Smooth muscle cell of the brain vasculature (primary cell): Measurements from ENCODE around the gene REEP6.
"Not testable (repeated sequence)": the region's sequence is repeated elsewhere in the genome, so short reads cannot be mapped to it uniquely, and the experiment has no call there.

Source experiments
- DNase-seq: peaks from one replicate; pipeline ENCODE4 v3.0.0-alpha.2; 2012; ENCODE audit warnings: low read depth, low spot score

Gene REEP6

GRCh38 chr19:1522838-1523237 is 31.9 kb downstream of the REEP6 start:
- no peak for DNase-seq

GRCh38 chr19:1523412-1524286 is 32.7 kb downstream of the REEP6 start, which contains the start of gene PLK5:
Gene PLK5, plus strand, starts transcription at chr19:1524077. Its CDS starts 2,920 bp downstream, at chr19:1526997.
- DNase-seq: no peak

GRCh38 chr19:1524287-1524971 is 33.4 kb downstream of the REEP6 start:
- no peak for DNase-seq

- DNase-seq: no peak
Observed at GRCh38 chr19:1524972-1525325, 34.0 kb downstream of the REEP6 start.

DNA sequence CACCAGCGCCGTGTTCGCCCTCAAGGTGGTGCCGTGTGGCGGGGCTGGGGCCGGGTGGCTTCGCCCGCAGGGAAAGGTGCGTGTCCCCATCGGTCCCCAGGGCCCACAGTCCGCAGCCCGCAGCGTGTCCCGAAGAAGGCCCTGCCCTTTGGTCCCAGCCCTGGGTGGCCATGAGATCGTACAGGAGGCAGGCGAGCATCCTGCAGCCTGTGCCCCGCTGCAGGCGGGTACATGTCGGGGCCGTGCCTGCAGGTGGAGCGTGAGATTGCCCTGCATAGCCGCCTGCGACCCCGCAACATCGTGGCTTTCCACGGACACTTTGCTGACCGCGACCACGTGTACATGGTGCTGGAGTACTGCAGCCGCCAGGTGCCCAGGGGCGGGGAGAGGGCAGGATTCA is 34.4 kb downstream of the REEP6 start:
- DNase-seq: no peak

DNA sequence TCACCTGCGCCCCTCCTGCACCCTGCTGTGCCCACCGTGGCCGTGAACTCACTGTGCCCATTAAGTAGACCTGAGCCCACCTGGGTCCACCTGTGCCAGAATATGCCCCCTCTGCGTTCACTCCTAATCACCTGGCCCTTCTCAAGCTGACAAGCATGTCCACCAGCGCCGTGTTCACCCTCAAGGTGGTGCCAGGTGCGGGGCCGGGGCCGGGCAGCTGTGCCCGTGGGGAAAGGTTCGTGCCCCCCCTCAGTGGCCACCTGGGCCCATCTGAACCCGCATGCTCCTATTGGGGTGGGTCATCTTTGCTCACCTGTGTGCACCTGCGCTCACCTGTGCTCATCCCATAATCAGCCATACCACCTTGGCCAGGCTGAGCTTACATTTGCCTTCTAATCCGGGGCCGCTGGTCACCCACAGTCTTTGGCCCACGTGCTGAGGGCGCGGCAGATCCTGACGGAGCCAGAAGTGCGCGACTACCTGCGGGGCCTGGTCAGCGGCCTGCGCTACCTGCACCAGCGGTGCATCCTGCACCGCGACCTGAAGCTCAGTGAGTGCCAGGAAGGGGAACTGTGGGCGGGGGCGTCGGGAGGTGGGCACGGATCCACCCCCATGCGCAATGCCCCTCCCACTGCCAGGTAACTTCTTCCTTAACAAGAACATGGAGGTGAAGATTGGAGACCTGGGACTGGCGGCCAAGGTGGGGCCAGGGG is 35.2 kb downstream of the REEP6 start:
- no peak for DNase-seq

- DNase-seq: no peak
Observed at GRCh38 chr19:1526979-1527649, 36.1 kb downstream of the REEP6 start.

DNA sequence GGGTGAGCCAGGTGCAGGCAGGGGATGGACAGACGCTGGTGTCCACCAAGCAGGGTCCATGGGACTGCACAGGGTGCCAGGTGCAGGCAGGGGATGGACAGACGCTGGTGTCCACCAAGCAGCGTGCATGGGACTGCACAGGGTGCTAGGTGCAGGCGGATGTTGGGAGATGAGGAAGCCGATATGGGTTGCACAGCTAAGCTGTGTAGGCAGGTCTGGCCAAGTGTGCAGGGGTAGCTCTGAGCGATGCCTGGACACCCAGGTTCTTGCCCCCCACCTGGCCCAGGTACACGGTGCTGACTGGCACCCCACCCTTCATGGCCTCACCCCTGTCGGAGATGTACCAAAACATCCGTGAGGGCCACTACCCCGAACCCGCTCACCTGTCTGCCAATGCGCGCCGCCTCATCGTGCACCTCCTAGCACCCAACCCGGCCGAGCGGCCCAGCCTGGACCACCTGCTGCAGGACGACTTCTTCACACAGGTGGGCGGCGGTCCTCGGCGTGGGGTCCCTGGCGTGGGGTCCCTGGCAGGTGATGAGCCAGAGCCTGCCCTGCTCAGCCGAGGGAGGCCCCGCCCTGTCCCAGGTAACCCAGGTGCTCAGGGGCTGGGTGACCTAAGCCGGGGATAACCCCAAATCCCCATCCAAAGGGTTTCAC is 36.8 kb downstream of the REEP6 start:
- no peak for DNase-seq

- DNase-seq: no peak
Observed at GRCh38 chr19:1528596-1529429, 37.8 kb downstream of the REEP6 start.

DNA sequence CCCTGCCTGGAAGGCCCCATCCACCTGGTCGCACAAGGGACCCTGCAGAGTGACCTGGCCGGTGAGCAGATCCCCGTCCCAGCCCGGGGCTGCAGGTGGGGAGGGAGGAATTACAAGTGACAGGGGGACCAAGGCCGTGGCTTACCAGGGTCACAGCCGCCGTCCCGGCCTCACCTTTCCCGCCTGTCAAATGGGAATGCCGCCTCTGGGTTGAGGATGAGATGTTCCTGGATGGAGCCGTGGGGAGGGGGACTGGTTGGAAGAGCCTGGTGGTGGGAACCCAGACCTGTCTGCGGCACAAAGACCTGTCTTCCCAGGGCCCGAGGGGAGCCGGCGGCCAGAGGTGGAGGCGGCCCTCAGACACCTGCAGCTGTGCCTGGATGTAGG is 38.4 kb downstream of the REEP6 start:
- DNase-seq: no peak

DNA sequence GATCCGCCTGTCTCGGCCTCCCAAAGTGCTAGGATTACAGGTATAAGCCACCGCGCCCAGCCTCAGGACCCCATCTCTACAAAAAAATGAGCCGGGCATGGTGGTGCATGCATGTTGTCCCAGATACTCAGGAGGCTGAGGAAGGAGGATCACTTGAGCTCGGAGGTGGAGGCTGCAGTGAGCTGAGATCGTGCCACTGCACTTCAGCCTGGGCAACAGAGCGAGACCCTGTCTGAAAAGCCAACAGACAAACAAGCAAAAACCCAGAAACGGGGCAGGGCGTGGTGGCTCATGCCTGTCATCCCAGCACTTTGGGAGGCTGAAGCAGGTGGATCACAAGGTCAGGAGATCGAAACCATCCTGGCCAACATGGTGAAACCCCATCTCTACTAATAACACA is 39.9 kb downstream of the REEP6 start:
- not testable (repeated sequence) for DNase-seq

DNA sequence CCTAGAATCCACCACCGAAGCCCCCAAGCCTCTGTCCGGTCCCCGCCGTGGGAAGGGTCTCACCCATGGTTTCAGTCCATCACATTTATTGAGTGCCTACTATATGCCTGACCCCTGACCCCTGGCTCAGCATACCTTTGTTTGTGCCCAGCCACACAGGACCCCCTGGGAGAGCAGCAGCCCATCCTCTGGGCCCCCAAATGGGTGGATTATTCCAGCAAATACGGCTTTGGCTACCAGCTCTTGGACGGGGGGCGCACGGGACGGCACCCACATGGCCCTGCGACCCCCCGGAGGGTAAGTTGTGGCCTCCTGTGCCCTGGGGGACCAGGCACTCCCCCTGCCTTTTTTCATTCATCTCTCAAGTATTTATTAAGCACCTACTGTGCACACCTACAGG is 40.6 kb downstream of the REEP6 start:
- DNase-seq: no peak

DNA sequence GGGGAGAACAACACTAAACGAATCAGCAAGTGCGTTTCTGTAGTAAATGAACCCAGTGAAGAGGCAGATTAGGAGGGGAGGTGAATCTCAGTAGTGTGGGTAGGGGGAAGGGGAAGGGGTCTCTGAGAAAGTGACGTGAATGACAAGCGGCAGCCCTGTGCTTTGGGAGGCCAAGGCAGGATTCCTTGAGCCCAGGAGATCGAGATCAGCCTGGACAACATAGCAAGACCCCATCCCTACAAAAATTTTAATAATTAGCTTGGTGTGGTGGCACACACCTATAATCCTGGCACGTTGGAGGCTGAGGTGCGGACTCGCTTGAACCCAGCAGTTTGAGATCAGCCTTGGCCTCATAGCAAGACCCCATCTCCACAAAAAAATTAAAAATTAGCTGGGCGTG is 41.0 kb downstream of the REEP6 start:
- no peak for DNase-seq

DNA sequence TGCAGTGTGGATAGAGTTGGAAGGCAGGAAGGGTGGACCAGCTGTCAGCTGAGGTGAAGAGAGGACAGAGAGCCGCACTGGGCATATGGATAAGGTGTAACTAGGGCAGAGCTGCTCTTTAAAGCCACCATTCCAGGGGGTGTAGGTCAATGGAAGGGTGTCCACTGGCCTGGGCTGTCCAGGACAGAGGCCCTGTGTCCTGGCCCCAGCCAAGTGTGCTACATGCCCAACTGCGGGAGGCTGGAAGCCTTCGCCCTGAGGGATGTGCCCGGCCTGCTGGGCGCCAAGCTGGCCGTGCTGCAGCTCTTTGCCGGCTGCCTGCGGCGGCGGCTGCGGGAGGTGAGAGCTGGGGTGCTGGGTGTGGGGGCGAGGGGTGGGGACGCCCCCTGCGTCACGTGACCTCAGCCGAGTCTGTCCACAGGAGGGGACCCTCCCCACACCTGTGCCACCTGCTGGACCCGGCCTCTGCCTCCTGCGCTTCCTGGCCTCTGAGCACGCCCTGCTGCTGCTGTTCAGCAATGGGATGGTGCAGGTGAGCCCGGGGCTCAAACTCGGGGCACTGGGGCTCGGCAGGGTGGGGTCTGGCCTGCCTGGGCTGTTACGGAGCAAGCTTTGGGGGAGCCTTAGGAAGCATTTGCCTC is 42.6 kb downstream of the REEP6 start:
- no peak for DNase-seq

DNA sequence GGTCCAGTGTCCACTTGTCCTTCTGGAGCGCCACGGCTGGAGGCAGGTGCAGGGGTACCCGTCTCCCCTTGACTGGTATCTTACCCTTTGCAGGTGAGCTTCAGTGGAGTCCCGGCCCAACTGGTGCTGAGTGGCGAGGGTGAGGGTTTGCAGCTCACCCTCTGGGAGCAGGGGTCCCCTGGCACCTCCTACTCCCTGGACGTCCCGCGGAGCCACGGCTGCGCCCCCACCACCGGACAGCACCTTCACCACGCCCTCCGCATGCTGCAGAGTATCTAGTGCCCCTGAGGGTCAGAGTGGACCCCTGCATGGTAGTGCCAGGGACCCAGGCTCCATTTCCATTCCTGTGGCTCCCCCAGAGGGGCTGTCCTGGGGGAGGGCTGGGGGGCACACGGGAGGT is 44.0 kb downstream of the REEP6 start:
- no peak for DNase-seq

DNA sequence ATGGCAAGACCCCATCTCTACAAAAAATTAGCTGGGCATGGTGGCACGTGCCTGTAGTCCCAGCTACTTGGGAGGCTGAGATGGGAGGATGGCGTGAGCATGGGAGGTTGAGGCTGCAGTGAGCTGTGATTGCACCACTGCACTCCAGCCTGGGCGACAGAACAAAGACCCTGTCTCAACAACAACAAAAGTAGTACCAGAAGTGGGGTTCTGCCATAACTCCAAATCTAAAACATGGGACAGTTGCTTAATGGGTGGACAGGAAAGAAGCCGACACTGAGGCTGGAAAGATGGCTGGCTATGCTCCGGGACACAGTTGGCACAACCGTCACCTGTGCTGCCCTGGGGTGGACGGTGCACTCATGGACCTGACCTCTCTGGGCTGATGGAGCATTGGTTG is 44.7 kb downstream of the REEP6 start:
- DNase-seq: not testable (repeated sequence)

DNA sequence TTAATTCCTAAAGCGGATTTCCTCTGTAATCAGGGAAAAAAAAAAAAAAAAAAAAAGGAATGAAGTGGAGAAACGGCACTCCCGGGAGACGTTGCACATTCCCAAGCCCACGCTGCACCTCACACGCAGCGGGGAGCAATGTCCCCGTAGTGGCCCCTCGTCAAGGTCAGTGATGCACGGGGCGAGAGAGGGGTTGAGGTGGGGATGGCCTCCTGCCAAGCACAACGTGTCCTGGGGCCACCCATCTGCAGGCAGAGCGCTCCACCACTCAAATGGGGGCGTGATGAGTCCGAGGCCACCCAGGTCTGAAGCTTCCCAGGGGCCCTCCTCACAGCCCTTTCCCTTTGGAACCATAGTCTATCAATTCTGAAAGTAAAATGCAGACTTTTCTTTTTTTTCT is 48.0 kb downstream of the REEP6 start:
- DNase-seq: no peak

GRCh38 chr19:1539749-1540148 is 48.8 kb downstream of the REEP6 start:
- DNase-seq: not testable (repeated sequence)

GRCh38 chr19:1540365-1540925 is 49.5 kb downstream of the REEP6 start:
- DNase-seq: no peak
